GM23248 (cell line): ENCODE results near the gene TMEM59L. TPM values are rescaled to one million over a fixed set of nuclear protein-coding genes. Genes with fewer than 3 reads are reported as not detected.
A peak's percentile ranks its signal among the peaks of the same experiment; 100 is the strongest.
"Not testable (repeated sequence)": the region's sequence is repeated elsewhere in the genome, so short reads cannot be mapped to it uniquely, and the experiment has no call there.

ENCODE experiments used
- DNase-seq: peaks from one replicate; pipeline ENCODE4 v3.0.0-alpha.2; 2015
- H2AFZ ChIP-seq: fragments of 200-600 bp; sonication (generic); 2 replicates; pipeline ENCODE4 v1.6.1; 2016; ENCODE audit warnings: antibody characterized with exemption
- H3F3A ChIP-seq: fragments of 200-600 bp; sonication (generic); 2 replicates; pipeline ENCODE4 v1.6.1; 2016; ENCODE audit warnings: mild to moderate bottlenecking, antibody characterized with exemption, mixed run types; ENCODE audit not compliant: insufficient read depth
- H3K27ac ChIP-seq: fragments of 200-600 bp; sonication (generic); 2 replicates; pipeline ENCODE4 v1.5.1; 2016; ENCODE audit warnings: mild to moderate bottlenecking
- H3K27me3 ChIP-seq: fragments of 200-600 bp; sonication (generic); replicated peaks from 2 replicates; pipeline ENCODE4 v1.6.1; 2016; ENCODE audit warnings: mild to moderate bottlenecking; ENCODE audit not compliant: insufficient read depth
- H3K36me3 ChIP-seq: fragments of 200-600 bp; sonication (generic); 2 replicates; pipeline ENCODE4 v1.6.1; 2016; ENCODE audit warnings: low read depth, mild to moderate bottlenecking
- H3K4me1 ChIP-seq: fragments of 200-600 bp; sonication (generic); 2 replicates; pipeline ENCODE4 v1.6.1; 2016; ENCODE audit warnings: mild to moderate bottlenecking; ENCODE audit not compliant: insufficient read depth
- H3K4me2 ChIP-seq: fragments of 200-600 bp; sonication (generic); one replicate; pipeline ENCODE4 v1.6.1; 2016; ENCODE audit warnings: mild to moderate bottlenecking; ENCODE audit not compliant: unreplicated experiment
- H3K4me3 ChIP-seq: fragments of 200-600 bp; sonication (generic); 2 replicates; pipeline ENCODE4 v1.5.1; 2016; ENCODE audit warnings: mild to moderate bottlenecking
- H3K79me2 ChIP-seq: fragments of 200-600 bp; sonication (generic); 2 replicates; pipeline ENCODE4 v1.6.1; 2016; ENCODE audit warnings: mild to moderate bottlenecking; ENCODE audit not compliant: insufficient read depth
- H3K9ac ChIP-seq: fragments of 200-600 bp; sonication (generic); 2 replicates; pipeline ENCODE4 v1.6.1; 2016; ENCODE audit warnings: mild to moderate bottlenecking
- H3K9me2 ChIP-seq: fragments of 200-600 bp; sonication (generic); 2 replicates; pipeline ENCODE4 v1.6.1; 2016; ENCODE audit warnings: mixed run types, mild to moderate bottlenecking, moderate library complexity; ENCODE audit not compliant: insufficient read depth
- H3K9me3 ChIP-seq: fragments of 200-600 bp; sonication (generic); one replicate; pipeline ENCODE4 v1.6.1; 2017; ENCODE audit warnings: low read depth
- H4K20me1 ChIP-seq: fragments of 200-600 bp; sonication (generic); 2 replicates; pipeline ENCODE4 v1.6.0; 2016; ENCODE audit not compliant: insufficient read depth
- EZH2 ChIP-seq: fragments of 200-600 bp; sonication (generic); IDR thresholded peaks from 2 replicates; pipeline ENCODE4 v1.6.1; 2018; ENCODE audit warnings: antibody characterized with exemption, mild to moderate bottlenecking; ENCODE audit not compliant: insufficient read depth, poor library complexity, severe bottlenecking
- EZH2phosphoT487 ChIP-seq: fragments of 200-600 bp; sonication (generic); IDR thresholded peaks from 2 replicates; pipeline ENCODE4 v1.6.1; 2018; ENCODE audit warnings: antibody characterized with exemption, moderate library complexity, mild to moderate bottlenecking, low read depth; ENCODE audit not compliant: insufficient read depth
- whole genome bisulfite sequencing, 2 experiments: methylation state at CpG; one replicate each; pipeline ENCODE4 v1.1.6; 2015 to 2017; ENCODE audit warnings: low lambda C conversion rate in 2 of 2, low coverage in 1 of 2; ENCODE audit errors: missing lambda C conversion rate in 2 of 2; 5-methylcytosine and 5-hydroxymethylcytosine counted together
- in situ Hi-C: fragments of 300-500 bp; cut with MboI; formaldehyde crosslinking; loops from 2 replicates; pipeline ENCODE4 v1.15.0; 2020
- polyA plus RNA-seq: library from polyadenylated mRNA; unstranded; fragments of >200 nt; fragmentation: Nextera tagmentation; extraction: Ambion mirVana; gene quantifications from 2 replicates; pipeline ENCODE4 v1.2.1, GENCODE V29; 2016
- total RNA-seq: library from RNA; depleted of rRNA; stranded (reverse); fragments of >200 nt; shearing (Covaris generic); gene quantifications from 2 replicates; pipeline ENCODE4 v1.2.3, GENCODE V29; 2014

TMEM59L gene
- total and polyA plus RNA-seq, 2 experiments from 2014 or later: 0.97 to 2.1 TPM

- Histone ChIP-seq H3K9ac (no peak overlapping the region), H3K36me3 (no peaks in the 10 kb centered on the region), H3K4me1 (no peaks in the 10 kb centered on the region), H3K9me3 (no peaks in the 10 kb centered on the region), H4K20me1 (no peaks in the 10 kb centered on the region), H3K79me2 (no peaks in the 10 kb centered on the region), H3K27ac (no peak overlapping the region), H3K4me3 (no peak overlapping the region), H3K4me2 (no peak overlapping the region), H2AFZ (no peak overlapping the region), H3K27me3 (no peaks in the 10 kb centered on the region), H3F3A (peaks cover 13% of the 10 kb centered on the region), H3K9me2 (no peaks in the 10 kb centered on the region)
- WGBS, 2 experiments: 19 to 25% methylated on average over 14 to 21 of the region's 21 CpGs
- peak; percentile 54 for DNase-seq
- TF ChIP-seq EZH2 (no peak), EZH2phosphoT487 (no peak)
- in situ Hi-C loops: loop anchor here (25.0 kb wide), 1 partner anchor 134 kb away; no protein-coding TSS in a partner anchor
Measured at GRCh38 chr19:18596752-18597157, 15.9 kb upstream of the TMEM59L start.

- Histone ChIP-seq H3K4me3 (no peak overlapping the region), H3K36me3 (no peaks in the 10 kb centered on the region), H4K20me1 (no peaks in the 10 kb centered on the region), H3F3A (peaks cover 5% of the 10 kb centered on the region), H3K9me2 (no peaks in the 10 kb centered on the region), H3K27ac (no peak overlapping the region), H3K9me3 (no peaks in the 10 kb centered on the region), H3K27me3 (no peaks in the 10 kb centered on the region), H3K4me2 (no peak overlapping the region), H3K79me2 (no peaks in the 10 kb centered on the region), H3K9ac (no peak overlapping the region), H3K4me1 (no peaks in the 10 kb centered on the region), H2AFZ (no peak overlapping the region)
- no peak for DNase-seq
- TF ChIP-seq EZH2 (no peak), EZH2phosphoT487 (no peak)
- 32 to 40% methylated on average over 15 to 25 of the region's 25 CpGs for WGBS, 2 experiments
- in situ Hi-C loops: loop anchor here (25.0 kb wide), 1 partner anchor 136 kb away; no protein-coding TSS in a partner anchor
Measured at GRCh38 chr19:18597809-18598660, 14.6 kb upstream of the TMEM59L start.

- 87 to 90% methylated on average over 20 of the region's 20 CpGs for WGBS, 2 experiments
- TF ChIP-seq EZH2 (no peak), EZH2phosphoT487 (no peak)
- 0 out of 2 replicates have a peak, but pooled peaks cover 2% of the 10 kb centered on the region for H3K27me3 ChIP-seq
- no peaks in the 10 kb centered on the region; the same call in 1 of the 2 replicates for H3F3A ChIP-seq
- H2AFZ ChIP-seq: no peak overlapping the region
- no peak overlapping the region for H3K4me3 ChIP-seq
- H3K36me3 ChIP-seq: no peaks in the 10 kb centered on the region
- H4K20me1 ChIP-seq: no peaks in the 10 kb centered on the region
- no peak for DNase-seq
- no peaks in the 10 kb centered on the region for H3K9me3 ChIP-seq
- H3K4me2 ChIP-seq: no peak overlapping the region
- H3K27ac ChIP-seq: no peak overlapping the region
- H3K4me1 ChIP-seq: no peaks in the 10 kb centered on the region
- H3K79me2 ChIP-seq: no peaks in the 10 kb centered on the region
- in situ Hi-C loops: loop anchor here (25.0 kb wide), 1 partner anchor 137 kb away; no protein-coding TSS in a partner anchor
- H3K9ac ChIP-seq: no peak overlapping the region
- H3K9me2 ChIP-seq: no peaks in the 10 kb centered on the region
Measured at GRCh38 chr19:18599485-18599884, 13.2 kb upstream of the TMEM59L start.

GRCh38 chr19:18600692-18601397 is 11.8 kb upstream of the TMEM59L start:
- not testable (repeated sequence) for H3K4me3 ChIP-seq, H4K20me1 ChIP-seq, H3K9ac ChIP-seq, H3K79me2 ChIP-seq, H3K9me3 ChIP-seq, H3K36me3 ChIP-seq, H3K27ac ChIP-seq, H3K9me2 ChIP-seq, H3K4me2 ChIP-seq, H2AFZ ChIP-seq, H3F3A ChIP-seq, H3K4me1 ChIP-seq, DNase-seq
- 87 to 89% methylated on average over 15 of the region's 15 CpGs for WGBS, 2 experiments
- in situ Hi-C loops: loop anchor here (10.0 kb wide), 1 partner anchor 244 kb away; no protein-coding TSS in a partner anchor
- H3K27me3 ChIP-seq: peaks cover 12% of the 10 kb centered on the region; the same call in 1 of the 2 replicates
